ENCODE measurements around the gene ZNF236. TPM values are rescaled to one million over a fixed set of nuclear protein-coding genes. Genes with fewer than 3 reads are reported as not detected.

The ZNF236 gene
- total and polyA plus RNA-seq, 2 of the 8 experiments (the other 6 are each of a cell fraction or from before 2014, with no cell fraction given), result 6.7 to 14.5 TPM

GRCh38 chr18:76991021-76991688 is 168.8 kb downstream of the ZNF236 start:
- Histone ChIP-seq H4K5ac (ENCODE audit: insufficient read length, low read depth, low read length) (no peak overlapping the region), H4K20me1 (replicated peaks in 1 of 2; ENCODE audit: control insufficient read depth in 1 of 2, insufficient read depth in 2 of 2, low read length in 2 of 2) (no peaks in the 10 kb centered on the region), H3K79me2 (ENCODE audit: control insufficient read depth in 1 of 2, insufficient read depth in 2 of 2, low read length in 2 of 2) (no peaks in the 10 kb centered on the region), H3K18ac (ENCODE audit: extremely low read depth, low read length) (no peak overlapping the region), H2BK5ac (ENCODE audit: low read depth, low read length) (no peak overlapping the region), H2AK5ac (ENCODE audit: low read depth, low read length) (no peak overlapping the region), H3K4ac (replicated peaks; ENCODE audit: insufficient read length, low read depth, low read length) (no peak overlapping the region), H3K4me1 (replicated peaks in 1 of 4; ENCODE audit: control insufficient read depth in 3 of 4, insufficient read depth in 4 of 4, low read length in 3 of 4) (peaks cover 0 to 9% (median 5%) of the 10 kb centered on the region in 4 experiments; a peak in 5 of 7 replicates), H3K23ac (ENCODE audit: insufficient read length) (no peak overlapping the region), H3K9me3 (ENCODE audit: insufficient read depth in 2 of 2, low read depth in 1 of 2, low read length in 1 of 2) (no peaks in the 10 kb centered on the region), H3K79me1 (ENCODE audit: low read depth, low read length) (no peaks in the 10 kb centered on the region), H3K4me3 (ENCODE audit: extremely low read depth in 1 of 4, insufficient read depth in 2 of 4, low read depth in 3 of 4, low read length in 4 of 4) (no peak overlapping the region), H3K27ac (ENCODE audit: low read depth, low read length) (no peak overlapping the region), H2BK20ac (ENCODE audit: low read length) (no peak overlapping the region), H2AFZ (ENCODE audit: low read length) (no peak overlapping the region), H3K56ac (replicated peaks; ENCODE audit: insufficient read length, low read depth, low read length) (no peak overlapping the region), H3K36me3 (ENCODE audit: control insufficient read depth in 2 of 4, insufficient read depth in 4 of 4, low read length in 3 of 4) (no peaks in the 10 kb centered on the region), H2BK120ac (replicated peaks; ENCODE audit: low read depth, low read length) (no peak overlapping the region), H3K27me3 (replicated peaks in 1 of 4; ENCODE audit: control insufficient read depth in 3 of 4, extremely low read depth in 1 of 4, insufficient read depth in 3 of 4, low read length in 3 of 4) (no peaks in the 10 kb centered on the region), H3K23me2 (ENCODE audit: low read depth, low read length) (no peaks in the 10 kb centered on the region), H2BK12ac (ENCODE audit: low read depth, low read length) (no peak overlapping the region), H3K9ac (replicated peaks in 1 of 4; ENCODE audit: extremely low read depth in 1 of 4, low read depth in 3 of 4, low read length in 3 of 4) (no peak overlapping the region), H3K14ac (ENCODE audit: insufficient read length) (no peak overlapping the region), H3K4me2 (ENCODE audit: insufficient read depth in 1 of 2, low read depth in 2 of 2, low read length in 2 of 2) (no peak overlapping the region), H4K91ac (replicated peaks; ENCODE audit: insufficient read length, low read length) (no peak overlapping the region), H4K8ac (ENCODE audit: extremely low read depth, insufficient read depth, low read length) (peak overlapping the region; percentile 17; the same call in 1 of the 2 replicates), H2BK15ac (ENCODE audit: low read length) (no peak overlapping the region)
- FAIRE-seq, result no peak
- CTCF ChIA-PET (ENCODE audit: partially characterized antibody), result interaction anchor here (0.6 to 3.8 kb wide), 12 partner anchors 9 to 869 kb away, joined by 3 to 38 read pairs (median 4); no protein-coding TSS in a partner anchor
- POLR2A ChIA-PET (ENCODE audit: partially characterized antibody), result interaction anchor here (0.6 kb wide), 1 partner anchor 9 kb away, joined by 3 read pairs; no protein-coding TSS in a partner anchor
- DNase-seq (ENCODE audit: low read depth in 1 of 2, low spot score in 2 of 2), result no peak
- WGBS, 2 experiments (ENCODE audit: extremely low coverage in 1 of 2, insufficient coverage in 1 of 2, insufficient read length in 1 of 2, insufficient replicate concordance in 2 of 2, low coverage in 1 of 2, low lambda C conversion rate in 2 of 2, missing lambda C conversion rate in 1 of 2), result 91% methylated on average over 20 of the region's 20 CpGs; no CpG with 5 or more reads in 1 of the 2 experiments
- TF ChIP-seq POLR2AphosphoS5 (IDR thresholded peaks at IDR 0.05; ENCODE audit: low read depth, low read length) (no peak), BRCA1 (IDR thresholded peaks at IDR 0.05; ENCODE audit: low read depth, low read length) (no peak), SRF (IDR thresholded peaks at IDR 0.05; ENCODE audit: low read depth, low read length) (no peak), EGR1 (IDR thresholded peaks at IDR 0.05; ENCODE audit: borderline replicate concordance, low read depth, low read length) (no peak), YY1 (IDR thresholded peaks at IDR 0.05; ENCODE audit: low read depth, low read length) (no peak), RAD21 (IDR thresholded peaks at IDR 0.05 in 1 of 2, conservative IDR thresholded peaks at IDR 0.05 in 1 of 2; ENCODE audit: low read depth in 2 of 2, low read length in 2 of 2) (no peak), TEAD4 (IDR thresholded peaks at IDR 0.05; ENCODE audit: low read depth, low read length) (no peak), ATF2 (IDR thresholded peaks at IDR 0.05; ENCODE audit: low read length) (no peak), SIRT6 (IDR thresholded peaks at IDR 0.05; ENCODE audit: low read length) (no peak), JUN (IDR thresholded peaks at IDR 0.05; ENCODE audit: low read depth, low read length) (no peak), ATF3 (IDR thresholded peaks at IDR 0.05; ENCODE audit: insufficient read depth, low read depth, low read length) (no peak)

Data from H1 (cell line).